ENCODE measurements around the gene ZNF579.

Gene ZNF579

DNA sequence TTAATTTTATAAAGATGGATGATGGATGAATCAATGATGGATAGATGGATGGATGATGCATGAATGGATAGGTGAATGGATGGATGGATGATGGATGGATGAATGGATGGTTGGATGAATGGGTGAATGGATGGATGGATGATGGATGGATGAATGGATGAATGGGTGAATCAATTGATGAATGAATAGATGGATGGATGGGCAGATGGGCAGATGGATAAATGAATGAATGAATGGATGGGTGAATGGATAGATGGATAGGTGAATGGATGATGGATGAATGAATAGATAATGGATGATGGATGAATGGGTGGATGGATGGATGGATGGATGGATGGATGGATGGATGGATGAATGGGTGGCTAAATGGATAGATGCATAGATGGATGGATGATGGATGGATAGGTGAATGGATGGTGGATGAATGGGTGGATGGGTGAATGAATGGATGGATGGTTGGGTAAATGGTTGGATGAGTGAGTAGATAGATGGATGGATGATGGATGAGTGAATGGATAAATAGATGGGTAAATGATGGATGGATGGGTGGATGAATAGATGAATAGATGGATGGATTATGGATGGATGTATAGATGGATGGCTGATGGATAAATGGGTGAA is 12.8 kb downstream of the ZNF579 start:
- no peak for DNase-seq (ENCODE audit: low spot score)

DNA sequence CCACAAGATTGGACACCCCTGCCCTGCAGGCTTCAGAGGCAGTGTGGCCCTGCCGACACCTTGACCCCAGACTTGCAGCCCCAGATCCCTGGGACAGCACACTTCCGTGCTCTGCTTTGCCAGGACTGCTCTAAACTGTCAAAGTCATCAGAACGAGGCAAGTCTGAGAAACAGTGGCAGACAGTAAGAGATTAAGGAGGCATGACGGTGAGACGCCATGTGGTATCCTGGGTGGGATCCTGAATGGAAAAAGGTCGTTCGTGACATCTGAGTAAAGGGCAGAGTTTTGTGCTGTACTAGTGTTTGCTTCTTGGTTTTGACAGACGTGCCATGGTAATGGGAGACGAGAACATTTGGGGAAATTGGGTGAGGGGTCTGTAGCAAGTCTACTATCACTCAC is 13.8 kb downstream of the ZNF579 start:
- no peak for DNase-seq (ENCODE audit: low spot score)

DNA sequence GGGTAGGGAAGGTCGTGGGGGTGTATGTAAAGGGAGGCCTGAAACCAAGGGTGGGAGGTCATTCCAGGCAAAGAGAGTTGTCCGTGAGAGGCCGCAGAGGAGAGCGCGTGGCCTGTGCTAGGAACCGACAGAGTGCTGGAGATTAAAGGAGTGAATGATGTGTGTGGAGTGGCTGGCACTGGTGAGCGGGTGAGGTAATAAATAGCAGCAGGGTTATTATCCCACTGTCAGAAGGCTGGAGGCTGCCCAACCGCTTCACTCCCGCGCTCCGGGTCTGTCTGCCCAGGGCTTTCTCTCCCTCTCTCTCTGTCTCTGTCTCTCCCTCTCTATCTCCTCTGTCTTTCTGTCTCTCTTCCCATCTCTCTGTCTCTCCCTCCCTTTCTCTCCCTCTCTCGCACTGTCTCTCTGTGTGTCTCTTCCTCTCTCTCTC is 17.4 kb downstream of the ZNF579 start:
- no peak for DNase-seq (ENCODE audit: low spot score)

DNA sequence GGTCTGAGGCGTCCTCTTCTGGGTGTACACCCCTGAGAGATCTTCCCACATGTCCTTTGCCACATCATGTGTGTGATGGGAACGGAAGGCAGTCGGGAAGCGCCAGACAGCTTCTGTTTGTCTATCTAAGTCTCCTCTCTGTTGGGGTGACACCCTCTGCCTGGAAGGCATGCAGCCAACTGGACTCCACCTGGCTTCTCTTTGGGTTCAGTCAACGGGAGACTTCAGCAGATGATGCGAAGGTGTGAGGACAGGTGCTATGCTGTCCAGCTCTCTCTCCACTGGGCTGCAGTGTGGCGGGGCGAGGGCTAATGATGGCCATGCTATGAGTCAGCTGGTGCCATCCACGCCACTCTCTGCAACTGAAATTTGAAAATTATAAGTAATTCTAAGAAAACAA is 21.0 kb downstream of the ZNF579 start:
- DNase-seq (ENCODE audit: low spot score) = no peak

DNA sequence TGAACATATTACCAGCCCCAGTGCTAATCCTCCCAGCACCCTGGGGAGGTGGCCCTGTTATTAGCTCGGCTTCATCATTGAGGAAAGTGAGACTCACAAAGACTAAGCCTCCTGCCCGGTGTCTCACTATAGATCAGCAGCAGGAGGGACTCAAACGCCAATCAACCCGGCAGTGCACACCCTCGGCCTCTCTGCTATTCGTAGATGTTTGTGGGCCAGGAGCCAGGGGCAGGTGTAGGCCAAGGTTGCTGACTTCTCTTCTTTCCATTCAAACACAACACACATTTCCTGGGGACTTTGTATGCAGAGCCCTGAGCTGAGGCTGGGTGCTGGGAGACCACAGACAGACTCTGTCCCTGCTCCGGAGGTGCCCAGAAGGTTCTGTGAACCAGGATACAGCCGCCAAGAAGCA is 25.9 kb downstream of the ZNF579 start:
- DNase-seq (ENCODE audit: low spot score) = no peak

DNA sequence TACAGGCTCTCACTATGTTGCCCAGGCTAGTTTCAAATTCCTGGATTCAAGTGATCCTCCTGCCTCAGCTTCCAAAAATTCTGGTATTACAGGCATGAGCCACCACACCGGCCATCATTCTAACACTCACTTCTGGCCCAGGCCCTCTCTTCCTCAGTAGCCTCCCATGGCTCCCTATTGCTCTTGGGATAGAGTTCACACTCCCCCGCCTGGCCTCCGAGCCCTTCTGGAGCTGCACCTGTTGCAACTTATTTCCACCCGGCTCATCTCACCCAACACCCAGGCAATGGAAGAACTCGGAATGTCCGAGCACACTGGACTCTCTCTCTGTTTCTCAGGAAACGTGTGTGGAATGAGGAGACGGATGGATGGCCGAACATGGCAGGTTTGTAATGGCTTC is 26.3 kb downstream of the ZNF579 start:
- no peak for DNase-seq (ENCODE audit: low spot score)

DNA sequence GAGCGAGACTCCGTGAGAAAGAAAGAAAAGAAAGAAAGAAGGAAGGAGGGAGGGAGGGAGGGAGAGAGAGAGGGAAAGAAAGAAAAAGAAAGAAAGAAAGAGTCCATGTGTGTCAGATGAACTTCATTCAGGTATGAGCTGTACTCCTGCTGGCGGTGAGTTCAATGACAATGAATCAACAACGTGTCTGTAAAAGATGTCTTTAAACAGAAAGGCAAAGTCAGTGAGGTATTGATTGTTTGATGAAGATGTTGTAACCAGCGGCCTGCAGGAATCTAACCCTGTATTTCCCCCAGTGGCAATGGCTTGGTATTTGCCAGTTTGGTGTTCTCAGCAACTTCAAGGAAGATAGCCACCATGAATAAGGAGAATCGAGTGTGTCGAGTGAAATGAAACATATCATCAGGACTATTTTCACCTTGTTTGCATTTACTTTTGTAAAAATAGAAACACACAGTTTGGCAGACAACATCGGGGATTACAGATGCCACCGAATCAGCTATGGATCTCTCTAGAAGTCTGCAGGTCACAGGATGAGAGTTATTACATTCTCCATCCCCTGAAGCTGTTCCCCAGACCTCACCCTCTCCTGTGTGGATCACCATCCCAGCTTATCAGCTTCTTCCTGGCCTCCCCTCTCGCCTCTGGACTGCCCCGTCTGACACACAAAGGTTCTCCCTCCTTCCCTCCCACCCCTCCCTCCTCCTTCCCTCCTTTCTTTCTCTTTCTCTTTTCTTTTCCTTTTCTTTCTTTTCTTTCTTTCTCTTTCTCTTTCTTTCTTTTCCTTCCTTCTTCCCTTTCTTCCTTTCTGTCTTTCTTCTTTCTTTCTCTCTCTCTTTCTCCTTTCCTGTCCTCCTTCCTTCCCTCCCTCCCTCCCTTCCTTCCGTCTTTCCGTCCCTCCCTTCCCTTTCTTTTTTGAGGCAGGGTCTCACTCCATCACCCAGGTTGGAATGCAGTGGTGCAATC is 27.1 kb downstream of the ZNF579 start:
- DNase-seq (ENCODE audit: low spot score) = no peak

DNA sequence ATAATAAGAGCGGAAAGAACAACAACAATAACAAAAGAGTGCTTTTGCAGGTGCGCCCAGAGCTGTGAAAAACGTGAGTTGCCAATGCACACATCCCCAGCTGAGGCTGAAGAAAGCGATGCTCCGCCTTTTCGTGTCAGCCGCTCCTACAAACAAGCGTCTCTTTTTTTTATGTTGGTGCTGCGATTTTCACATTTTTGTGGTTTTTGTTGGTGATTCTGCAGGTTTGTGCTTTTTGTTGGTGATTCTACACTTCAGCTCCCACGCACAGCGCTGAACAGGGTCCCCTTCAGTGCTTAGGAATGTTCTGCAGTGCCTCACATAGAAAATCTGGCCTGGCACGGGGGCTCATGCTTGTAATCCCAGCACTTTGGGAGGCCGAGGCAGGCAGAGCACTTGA is 28.0 kb downstream of the ZNF579 start:
- no peak for DNase-seq (ENCODE audit: low spot score)

DNA sequence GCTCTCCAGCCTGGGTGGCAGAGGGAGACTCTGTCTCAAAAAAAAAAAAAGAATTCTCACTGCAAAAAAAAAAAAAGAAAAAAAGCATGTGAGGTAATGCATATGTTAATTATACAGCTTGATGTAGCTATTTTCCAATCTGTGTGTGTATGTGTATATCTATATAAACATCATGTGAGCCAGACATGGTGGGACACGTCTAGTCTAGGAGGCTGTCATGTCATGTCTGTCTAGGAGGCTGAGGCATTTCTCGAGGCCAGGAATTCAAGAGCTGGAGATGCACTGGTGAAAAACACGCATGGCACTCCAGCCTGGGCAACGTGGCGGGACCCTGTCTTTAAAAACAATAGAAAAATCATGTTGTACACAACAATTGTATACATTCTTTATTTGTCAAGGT is 28.4 kb downstream of the ZNF579 start:
- no peak for DNase-seq (ENCODE audit: low spot score)

DNA sequence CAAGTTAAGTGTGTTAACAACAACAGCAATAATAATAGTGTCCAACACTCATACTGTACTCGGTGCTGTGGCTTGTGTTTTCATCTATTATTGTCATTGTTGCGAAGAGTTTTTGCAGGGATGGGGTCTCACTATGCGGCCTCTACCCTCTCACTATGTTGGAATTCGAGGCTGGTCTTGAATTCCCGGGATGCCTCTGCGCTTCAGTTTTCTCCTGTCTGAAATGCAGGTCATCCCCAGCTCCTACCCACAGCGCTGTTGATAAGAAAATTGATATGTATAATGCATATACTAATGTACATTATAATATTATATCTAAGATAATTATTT is 30.4 kb downstream of the ZNF579 start:
- DNase-seq (ENCODE audit: low spot score) = no peak

DNA sequence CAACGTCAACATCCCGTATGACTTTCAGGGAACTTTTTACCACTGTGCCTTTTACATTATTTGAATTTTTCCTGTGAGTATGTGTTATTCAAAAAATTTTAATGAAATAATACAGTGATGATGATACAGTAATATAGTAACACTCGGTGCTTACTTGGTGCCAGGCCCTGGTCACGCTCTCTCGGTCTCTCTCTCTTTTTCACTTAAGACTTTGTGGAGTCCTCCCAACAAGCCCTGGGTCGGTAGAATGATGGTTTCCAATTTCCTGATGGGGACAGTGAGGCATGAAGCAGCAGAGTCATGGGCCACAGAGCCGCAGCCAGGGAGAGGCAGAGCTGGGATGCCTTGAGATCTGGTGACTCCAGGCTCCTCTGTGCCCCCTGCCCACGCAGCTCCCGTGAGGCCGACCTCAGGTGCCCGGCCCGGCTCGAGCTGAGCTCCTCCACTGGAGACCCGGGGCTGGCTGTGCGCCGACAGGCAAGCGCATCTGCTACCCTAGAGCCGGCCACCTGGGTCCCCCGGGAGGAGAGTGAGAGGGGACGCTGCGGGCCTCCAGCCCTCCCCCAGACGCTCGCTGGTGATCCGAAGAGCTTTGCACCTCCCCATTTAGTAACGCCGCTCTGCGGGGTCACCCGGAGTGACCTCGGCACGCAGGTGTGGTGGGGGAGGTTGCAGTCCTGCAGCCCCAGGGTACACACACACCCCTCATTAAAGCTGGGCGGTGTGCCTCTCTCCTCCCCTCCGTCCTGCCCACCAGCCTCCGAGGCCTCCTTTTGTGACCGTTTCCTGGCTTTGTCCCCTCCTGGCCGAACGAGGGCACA is 30.9 kb downstream of the ZNF579 start:
- no peak for DNase-seq (ENCODE audit: low spot score)

DNA sequence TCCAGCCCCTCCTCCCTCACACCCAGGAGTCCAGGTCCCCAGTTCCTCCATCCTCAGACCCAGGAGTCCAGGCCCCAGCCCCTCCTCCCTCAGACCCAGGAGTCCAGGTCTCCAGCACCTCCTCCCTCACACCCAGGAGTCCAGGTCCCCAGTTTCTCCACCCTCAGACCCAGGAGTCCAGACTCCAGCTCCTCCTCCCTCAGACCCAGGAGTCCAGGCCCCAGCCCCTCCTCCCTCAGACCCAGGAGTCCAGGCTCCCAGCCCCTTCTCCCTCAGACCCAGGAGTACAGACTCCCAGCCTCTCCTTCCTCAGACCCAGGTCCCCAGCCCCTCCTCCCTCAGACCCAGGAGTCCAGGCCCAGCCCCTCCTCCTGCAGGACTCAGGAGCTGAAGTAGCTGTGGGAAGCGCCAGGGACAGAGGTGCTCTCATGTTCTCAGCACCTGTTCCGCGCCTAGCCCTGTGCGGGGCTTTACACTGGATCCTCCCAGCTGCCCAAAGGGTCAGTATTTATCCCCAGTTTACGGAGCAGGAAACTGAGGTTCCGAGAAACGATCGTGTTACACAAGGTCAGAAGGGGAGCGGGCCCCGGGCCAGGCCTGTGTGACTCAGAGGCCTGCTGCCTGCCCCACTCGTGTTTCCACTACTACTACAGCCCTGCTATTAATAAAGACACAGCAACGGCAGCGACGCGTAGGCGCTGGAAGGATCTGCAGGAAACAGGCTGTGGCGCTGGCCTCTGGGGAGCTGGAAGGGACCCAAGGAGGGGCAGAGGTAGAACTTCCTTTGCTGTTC is 33.6 kb downstream of the ZNF579 start:
- DNase-seq (ENCODE audit: low spot score) = no peak

DNA sequence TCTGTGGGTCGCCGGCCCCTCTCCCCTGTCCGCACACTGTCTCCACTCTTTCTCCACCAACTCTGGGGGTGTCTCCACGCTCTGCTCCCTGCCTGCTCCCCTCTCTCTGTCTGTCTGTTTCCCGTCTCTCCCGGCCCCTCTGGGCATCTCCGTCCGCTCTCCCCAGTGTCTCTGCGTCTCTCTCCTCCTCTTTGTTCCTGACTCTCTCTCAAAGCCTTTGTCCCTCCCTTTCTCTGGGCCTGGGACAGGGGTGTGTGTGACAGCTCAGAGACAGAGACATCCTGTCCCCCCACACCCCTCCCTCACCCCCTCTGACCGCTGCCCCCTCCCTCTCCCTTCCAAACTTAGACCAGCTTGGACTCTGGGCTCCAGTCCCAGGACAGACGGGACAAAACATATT is 34.6 kb downstream of the ZNF579 start:
- no peak for DNase-seq (ENCODE audit: low spot score)

DNA sequence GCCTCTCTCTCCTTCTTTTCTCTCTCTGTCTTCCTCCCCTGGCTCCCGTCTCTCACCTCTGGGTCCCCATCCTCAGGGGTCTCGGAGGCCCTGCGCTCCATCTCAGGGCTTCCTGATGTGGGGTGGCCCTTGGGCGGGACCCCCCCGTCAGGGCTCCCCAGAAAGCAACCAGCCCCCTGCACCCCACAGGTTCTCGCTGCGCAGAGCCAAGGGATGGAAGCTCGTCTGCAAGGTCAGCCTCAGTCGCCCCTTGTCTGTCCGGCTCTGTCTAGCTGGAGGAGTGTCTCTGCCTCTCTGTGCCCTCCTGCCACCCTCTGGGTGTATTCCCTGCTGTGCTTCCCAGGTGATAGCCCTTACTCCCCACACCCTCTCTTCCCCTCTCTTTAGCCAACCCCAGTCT is 35.2 kb downstream of the ZNF579 start, which contains the start of gene SBK3:
Gene SBK3 (minus strand): TSS at position 101 of the 400 bp plus-strand sequence. CDS start 0 bp downstream, at position 101.
- DNase-seq (ENCODE audit: low spot score) = no peak

DNA sequence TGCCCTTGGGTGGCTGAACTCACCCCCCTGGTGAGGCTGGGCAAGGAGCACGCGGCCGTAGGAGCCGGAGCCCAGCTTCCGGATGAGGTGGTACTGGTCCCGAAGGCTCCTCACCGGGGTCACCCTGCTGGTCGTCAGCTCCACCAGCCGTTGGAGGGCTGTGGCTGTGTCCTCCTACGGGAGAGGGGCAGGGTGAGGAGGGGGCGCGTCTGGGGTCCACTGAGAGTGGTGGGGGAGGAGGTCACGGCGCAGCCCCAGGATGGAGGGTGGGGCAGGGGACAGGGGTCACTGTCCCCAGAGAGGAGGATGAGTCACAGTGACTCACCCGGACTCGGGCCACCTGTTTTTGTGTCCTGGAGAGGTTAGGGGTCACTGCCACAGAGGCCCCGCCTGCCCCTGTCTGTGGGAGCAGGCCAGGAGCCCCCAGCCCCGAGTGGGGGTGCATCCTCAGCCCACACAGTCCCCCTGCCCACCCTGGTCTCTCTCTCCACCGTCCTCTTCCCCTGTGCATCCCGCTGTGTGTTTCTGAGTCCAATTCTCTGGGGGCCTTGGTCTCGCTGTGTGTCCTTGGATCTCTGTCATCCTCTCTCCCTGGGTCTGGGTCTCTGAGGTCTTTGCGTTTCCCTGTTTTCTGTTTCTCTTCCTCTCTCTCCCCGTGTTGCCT is 35.7 kb downstream of the ZNF579 start:
- DNase-seq (ENCODE audit: low spot score) = no peak

DNA sequence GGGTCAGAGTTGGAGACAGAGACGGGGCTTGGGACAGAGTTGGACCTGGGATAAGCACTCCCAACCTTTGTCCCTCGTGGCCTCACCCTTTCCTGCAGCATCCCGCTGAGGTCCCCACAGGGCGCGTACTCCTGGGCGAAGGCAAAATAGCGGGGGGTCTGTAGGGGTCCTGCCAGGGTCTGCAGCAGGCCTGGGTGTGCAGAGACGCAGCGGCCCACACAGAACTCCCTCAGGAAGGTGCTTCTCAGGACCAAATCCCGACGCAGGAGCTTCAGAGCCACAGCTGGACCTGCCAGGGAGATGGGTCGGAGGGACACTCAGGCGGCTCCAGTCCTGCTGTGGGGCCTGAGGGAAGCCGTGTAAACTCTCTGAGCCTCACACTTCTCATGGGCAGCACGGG is 36.6 kb downstream of the ZNF579 start:
- no peak for DNase-seq (ENCODE audit: low spot score)

DNA sequence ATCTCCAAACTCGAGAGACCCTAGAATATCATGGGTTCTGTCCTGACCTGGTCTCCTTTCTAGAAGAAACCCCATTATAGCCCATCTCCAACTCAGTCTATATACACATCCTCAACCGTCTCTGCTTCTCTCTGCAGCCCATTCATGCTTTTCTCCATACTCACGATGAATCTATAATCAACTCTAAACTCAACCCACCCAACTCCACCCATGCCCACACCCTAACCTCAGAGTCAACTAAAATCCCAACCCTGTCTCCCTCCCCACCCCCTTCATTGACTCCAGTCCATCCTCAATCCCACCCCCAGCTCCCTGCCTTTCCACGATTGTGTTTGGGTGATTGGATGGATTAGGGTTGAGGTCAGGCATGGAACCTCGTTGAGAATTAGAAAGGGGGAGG is 37.1 kb downstream of the ZNF579 start:
- no peak for DNase-seq (ENCODE audit: low spot score)

DNA sequence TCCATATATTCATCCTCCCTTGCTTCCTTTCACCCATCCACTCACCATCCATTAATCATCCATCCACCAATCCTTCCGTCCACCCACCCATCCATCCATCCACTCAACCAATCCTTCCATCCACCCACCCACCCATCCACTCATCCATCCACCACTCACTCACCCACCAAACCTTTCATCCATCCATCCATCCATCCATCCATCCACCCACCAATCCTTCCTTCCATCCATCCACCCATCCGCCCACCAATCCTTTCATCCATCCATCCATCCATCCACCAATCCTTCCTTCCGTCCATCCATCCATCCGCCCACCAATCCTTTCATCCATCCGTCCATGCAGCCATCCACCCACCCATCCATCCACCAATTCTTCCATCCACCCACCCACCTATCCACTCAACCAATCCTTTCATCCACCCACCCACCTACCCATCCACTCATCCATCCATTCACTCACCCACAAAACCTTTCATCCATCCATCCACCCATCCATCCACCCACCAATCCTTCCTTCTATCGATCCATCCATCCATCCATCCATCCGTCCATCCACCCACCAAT is 38.3 kb downstream of the ZNF579 start:
- no peak for DNase-seq (ENCODE audit: low spot score)

DNA sequence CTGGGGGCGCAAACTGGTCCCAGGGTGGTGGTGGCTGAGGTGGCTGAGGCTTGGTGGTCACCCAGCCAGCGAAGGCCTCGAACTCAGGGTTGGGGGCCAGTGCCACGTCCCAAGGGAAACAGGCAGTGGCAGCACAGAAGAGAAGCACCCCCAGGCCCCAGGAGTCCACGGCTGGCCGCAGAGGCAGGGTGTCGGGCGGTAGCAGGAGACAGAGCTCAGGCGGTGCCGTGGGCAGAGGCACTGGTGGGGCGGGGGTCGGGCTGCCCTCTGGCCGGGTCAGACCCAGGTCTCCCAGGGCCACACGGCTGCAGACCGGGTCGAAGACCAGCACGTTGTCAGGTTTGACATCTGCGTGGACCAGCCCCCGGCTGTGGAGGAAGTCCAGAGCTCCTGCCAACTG is 39.6 kb downstream of the ZNF579 start:
- DNase-seq (ENCODE audit: low spot score) = no peak

DNA sequence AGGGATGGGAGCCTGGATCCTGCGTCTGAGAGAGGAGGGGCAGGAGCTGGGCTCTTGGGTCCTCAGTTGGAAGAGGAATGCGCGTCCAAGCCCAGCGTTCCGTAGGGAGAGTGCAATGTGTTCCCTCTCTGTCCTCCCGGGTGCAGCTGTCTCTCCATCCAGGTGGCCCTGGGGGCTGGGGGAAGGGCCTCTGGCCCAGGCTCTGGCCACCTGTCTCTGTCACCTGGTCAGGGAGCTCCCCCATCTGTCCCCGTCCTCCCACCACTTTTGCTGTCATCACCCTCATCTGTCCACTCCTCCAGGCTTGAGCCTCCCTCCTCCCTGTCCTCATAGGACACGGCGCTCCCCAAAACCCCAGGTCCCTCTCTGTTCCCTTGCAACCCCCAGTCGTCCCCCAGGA is 40.0 kb downstream of the ZNF579 start:
- DNase-seq (ENCODE audit: low spot score) = no peak
